SK-N-SH (cell line): ENCODE measurements around the gene HOXD13. TPM values are rescaled to one million over a fixed set of nuclear protein-coding genes. Genes with fewer than 3 reads are reported as not detected.

ENCODE experiments used
- CTCF ChIA-PET: fragments of 300-600, 350-600 bp; formaldehyde crosslinking; extraction: SDS; loops from one replicate; lab custom pipeline; 2021; lab: Yijun Ruan, JAX
- POLR2A ChIA-PET: fragments of 350-600 bp; sonication (Branson Sonifier 250); formaldehyde crosslinking; extraction: SDS; loops from one replicate; lab custom pipeline; 2020; ENCODE audit warnings: antibody characterized with exemption, inconsistent platforms; lab: Yijun Ruan, JAX
- DNase-seq: peaks from one replicate; pipeline ENCODE4 v3.0.0; 2012
- H2AFZ ChIP-seq: fragments of 200-600 bp; sonication (generic); 2 replicates; pipeline ENCODE4 v1.8.1; 2016; ENCODE audit warnings: antibody characterized with exemption, mild to moderate bottlenecking, low read depth
- H3F3A ChIP-seq: fragments of 200-600 bp; sonication (generic); replicated peaks from 2 replicates; pipeline ENCODE3; 2016; ENCODE audit warnings: antibody characterized with exemption, mild to moderate bottlenecking; ENCODE audit not compliant: insufficient read depth
- H3K27ac ChIP-seq, 2 experiments: fragments of 200-500 bp in 1 of 2; fragments of 200-600 bp in 1 of 2; sonication (Bioruptor generic) in 1 of 2; sonication (generic), shearing (Covaris generic) in 1 of 2; 2 replicates each; pipeline versions ENCODE4 v1.5.1 to v1.6.1; 2014 to 2016; ENCODE audit warnings: low read depth in 2 of 2, inconsistent platforms in 1 of 2, low read length in 1 of 2, mild to moderate bottlenecking in 1 of 2, mixed read lengths in 1 of 2
- H3K27me3 ChIP-seq: fragments of 200-600 bp; sonication (generic), shearing (Covaris generic); 2 replicates; pipeline ENCODE4 v1.6.1; 2016; ENCODE audit warnings: mixed run types; ENCODE audit not compliant: insufficient read depth
- H3K36me3 ChIP-seq, 2 experiments: fragments of 200-500 bp in 1 of 2; fragments of 200-600 bp in 1 of 2; sonication (Bioruptor generic) in 1 of 2; sonication (generic) in 1 of 2; replicated peaks in 1 of 2; 2 replicates each; pipeline versions ENCODE3 to v1.5.1; 2014 to 2016; ENCODE audit warnings: low read length in 1 of 2, mild to moderate bottlenecking in 1 of 2; ENCODE audit not compliant: insufficient read depth in 2 of 2, control insufficient read depth in 1 of 2
- H3K4me1 ChIP-seq, 2 experiments: fragments of 200-500 bp in 1 of 2; fragments of 200-600 bp in 1 of 2; sonication (Bioruptor generic) in 1 of 2; sonication (generic), shearing (Covaris generic) in 1 of 2; 2 replicates each; pipeline versions ENCODE4 v1.5.1 to v1.6.1; 2014 to 2016; ENCODE audit warnings: low read depth in 1 of 2, low read length in 1 of 2, mixed run types in 1 of 2; ENCODE audit not compliant: insufficient read depth in 2 of 2, control insufficient read depth in 1 of 2
- H3K4me2 ChIP-seq: fragments of 200-600 bp; sonication (generic), shearing (Covaris generic); 2 replicates; pipeline ENCODE4 v1.6.1; 2017; ENCODE audit warnings: mixed run types
- H3K4me3 ChIP-seq, 2 experiments: fragments of 200-500 bp in 1 of 2; fragments of 200-600 bp in 1 of 2; sonication (Bioruptor generic) in 1 of 2; sonication (generic), shearing (Covaris generic) in 1 of 2; 2 replicates each; pipeline versions ENCODE4 v1.5.1 to v1.8.1; 2014 to 2016; ENCODE audit warnings: low read depth in 2 of 2, inconsistent platforms in 1 of 2, low read length in 1 of 2, mild to moderate bottlenecking in 1 of 2, mixed read lengths in 1 of 2, moderate library complexity in 1 of 2
- H3K79me2 ChIP-seq: fragments of 200-600 bp; sonication (generic); 2 replicates; pipeline ENCODE4 v1.8.1; 2017; ENCODE audit warnings: mild to moderate bottlenecking; ENCODE audit not compliant: insufficient read depth
- H3K9ac ChIP-seq: fragments of 200-600 bp; sonication (generic); 2 replicates; pipeline ENCODE4 v1.6.1; 2017; ENCODE audit warnings: mixed run types
- H3K9me2 ChIP-seq: fragments of 200-600 bp; sonication (generic); 2 replicates; pipeline ENCODE4 v1.6.1; 2017; ENCODE audit warnings: mixed run types
- H3K9me3 ChIP-seq: fragments of 200-600 bp; sonication (generic); 2 replicates; pipeline ENCODE4 v1.6.1; 2017; ENCODE audit warnings: mixed run types, mild to moderate bottlenecking, moderate library complexity
- H4K20me1 ChIP-seq: fragments of 200-600 bp; sonication (generic); 2 replicates; pipeline ENCODE4 v1.6.1; 2017; ENCODE audit warnings: mild to moderate bottlenecking, mixed run types; ENCODE audit not compliant: insufficient read depth
- CHD2 ChIP-seq: fragments of 150-350 bp; IDR thresholded peaks from 2 replicates; pipeline ENCODE4 v1.6.1; 2018; ENCODE audit warnings: low read length; ENCODE audit not compliant: partially characterized antibody
- ELF1 ChIP-seq: IDR thresholded peaks from 2 replicates; pipeline ENCODE4 v1.4.0; 2012
- EP300 ChIP-seq, 2 experiments: IDR thresholded peaks; 2 replicates each; pipeline versions ENCODE4 v1.4.0 to v1.6.1; 2012; ENCODE audit warnings: borderline replicate concordance in 1 of 2, low read depth in 1 of 2, low read length in 1 of 2
- FOXJ3 ChIP-seq: sonication (generic); formaldehyde crosslinking; IDR thresholded peaks from 2 replicates; pipeline ENCODE4 v1.5.1; 2020; ENCODE audit warnings: mild to moderate bottlenecking, missing genetic modification reagents
- FOXM1 ChIP-seq: IDR thresholded peaks from 2 replicates; pipeline ENCODE4 v1.4.0; 2012; ENCODE audit warnings: low read depth, mild to moderate bottlenecking
- IRF3 ChIP-seq: fragments of 150-350 bp; IDR thresholded peaks from 2 replicates; pipeline ENCODE4 v1.6.1; 2016; ENCODE audit warnings: mild to moderate bottlenecking, low read depth, low read length
- JUND ChIP-seq: IDR thresholded peaks from 2 replicates; pipeline ENCODE4 v1.4.0; 2012
- MXI1 ChIP-seq: IDR thresholded peaks from 2 replicates; pipeline ENCODE4 v1.6.1; 2012; ENCODE audit warnings: mild to moderate bottlenecking, low read depth, low read length, improper control_type of control experiment
- NFIC ChIP-seq: IDR thresholded peaks from 2 replicates; pipeline ENCODE4 v1.4.0; 2012; ENCODE audit warnings: borderline replicate concordance
- NRF1 ChIP-seq: IDR thresholded peaks from 2 replicates; pipeline ENCODE4 v1.6.1; 2012; ENCODE audit warnings: low read depth, mild to moderate bottlenecking, low read length
- POLR2AphosphoS5 ChIP-seq: IDR thresholded peaks from 2 replicates; pipeline ENCODE4 v1.6.1; 2012; ENCODE audit warnings: low read depth, low read length
- RCOR1 ChIP-seq: fragments of 150-350 bp; IDR thresholded peaks from 2 replicates; pipeline ENCODE4 v1.6.1; 2017; ENCODE audit warnings: antibody characterized with exemption, low read length
- REST ChIP-seq: IDR thresholded peaks from 2 replicates; pipeline ENCODE4 v1.6.1; 2012; ENCODE audit warnings: mild to moderate bottlenecking, low read depth, low read length, moderate library complexity
- RXRA ChIP-seq: IDR thresholded peaks from 2 replicates; pipeline ENCODE4 v1.4.0; 2012; ENCODE audit warnings: low read depth, mild to moderate bottlenecking, borderline replicate concordance
- TAF1 ChIP-seq: IDR thresholded peaks from 2 replicates; pipeline ENCODE4 v1.6.1; 2012; ENCODE audit warnings: low read depth, mild to moderate bottlenecking, low read length, moderate library complexity, borderline replicate concordance
- USF1 ChIP-seq: IDR thresholded peaks from 2 replicates; pipeline ENCODE4 v1.4.0; 2012; ENCODE audit warnings: low read depth, borderline replicate concordance
- USF2 ChIP-seq: fragments of 150-350 bp; IDR thresholded peaks from 2 replicates; pipeline ENCODE4 v1.6.1; 2017; ENCODE audit warnings: antibody characterized with exemption, low read length, low read depth, borderline replicate concordance
- WGBS: methylation state at CpG from one replicate; pipeline ENCODE4 v1.1.6; 2017; ENCODE audit warnings: low lambda C conversion rate; 5-methylcytosine and 5-hydroxymethylcytosine counted together
- polyA plus RNA-seq, 3 experiments: library from polyadenylated mRNA; depleted of rRNA; stranded (reverse); fragments of >200 nt; gene quantifications; 2 replicates each; pipeline ENCODE4 v1.2.3, GENCODE V29; 2012

Gene HOXD13
- polyA plus RNA-seq, 1 of the 3 experiments (the other 2 are of a cell fraction) = not detected

GRCh38 chr2:176134035-176134434 is 41.5 kb downstream of the HOXD13 start:
- Histone ChIP-seq H3K9me2 (no peaks in the 10 kb centered on the region), H4K20me1 (no peaks in the 10 kb centered on the region), H3K4me2 (no peak overlapping the region), H3K9ac (no peak overlapping the region), H3K9me3 (no peaks in the 10 kb centered on the region), H3F3A (peaks cover 38% of the 10 kb centered on the region), H3K36me3 (no peaks in the 10 kb centered on the region), H3K27ac (peak overlapping the region; percentile 63 to 92; a peak in 3 of 4 replicates), H3K4me3 (no peak overlapping the region), H2AFZ (no peak overlapping the region), H3K79me2 (peaks cover 35% of the 10 kb centered on the region), H3K27me3 (no peaks in the 10 kb centered on the region), H3K4me1 (peaks cover 28 to 50% of the 10 kb centered on the region in 2 experiments)
- WGBS = 84% methylated on average over 4 of the region's 4 CpGs
- POLR2A ChIA-PET = interaction anchor here (0.6 to 6.3 kb wide), 4 partner anchors 385 to 520 kb away, joined by 3 to 45 read pairs (median 19); no protein-coding TSS in a partner anchor
- DNase-seq = no peak
- TF ChIP-seq RCOR1 = no peak
- TF ChIP-seq NRF1 = no peak
- TF ChIP-seq TAF1 = no peak
- TF ChIP-seq RXRA = no peak
- no peak for TF ChIP-seq FOXJ3 (CRISPR knock-in tag)
- TF ChIP-seq MXI1 = no peak
- no peak for TF ChIP-seq ELF1
- TF ChIP-seq POLR2AphosphoS5 = no peak
- no peak for TF ChIP-seq USF2
- TF ChIP-seq USF1 = no peak
- TF ChIP-seq CHD2 = no peak
- no peak for TF ChIP-seq NFIC
- no peak for TF ChIP-seq FOXM1
- TF ChIP-seq REST = no peak
- no peak for TF ChIP-seq JUND
- no peak for TF ChIP-seq IRF3
- no peak for TF ChIP-seq EP300 (IDR thresholded peaks at IDR 0.05; ENCODE audit: borderline replicate concordance in 1 of 2, low read depth in 1 of 2, low read length in 1 of 2)
- CTCF ChIA-PET = interaction anchor here (0.8 to 26.1 kb wide), 9 partner anchors 18 to 1015 kb away, joined by 3 to 1047 read pairs (median 7); no protein-coding TSS in a partner anchor
